ENCODE results near the gene MYOM1.
"Not testable (repeated sequence)": the region's sequence is repeated elsewhere in the genome, so short reads cannot be mapped to it uniquely, and the experiment has no call there.

Gene MYOM1

DNA sequence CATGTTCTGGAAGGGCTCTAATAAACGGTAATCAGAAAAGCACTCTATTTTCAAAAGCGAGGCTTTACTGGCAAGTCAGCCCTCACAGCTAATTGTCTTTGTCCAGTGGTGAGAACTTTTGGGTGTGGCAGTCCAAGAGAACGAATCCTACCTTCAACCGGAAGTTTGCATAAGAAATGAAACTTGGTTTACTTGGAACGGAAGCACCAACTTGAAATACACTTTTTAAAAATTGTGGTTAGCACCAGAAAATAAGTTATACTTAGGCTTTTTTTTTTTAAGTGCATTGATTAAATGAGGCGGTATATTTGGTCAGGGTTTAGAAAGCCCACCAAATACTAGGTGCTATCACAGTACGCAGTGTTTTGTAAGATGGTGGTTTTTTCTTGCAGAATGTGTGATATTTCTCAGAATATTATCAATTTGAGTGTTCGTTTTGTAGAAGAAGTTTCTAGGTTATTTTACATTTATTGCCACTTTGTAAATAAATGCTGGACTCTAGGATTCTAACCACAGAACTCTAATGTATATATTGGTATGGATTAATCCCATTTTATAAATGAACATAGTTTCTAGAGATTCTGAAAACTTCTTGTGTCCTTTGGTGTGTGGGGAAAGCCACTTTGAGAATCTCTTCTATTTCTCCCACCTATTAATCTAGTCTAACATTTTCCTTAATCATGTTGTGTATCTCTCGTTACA is 29.0 kb upstream of the MYOM1 start:
- peak; percentile 31 for DNase-seq

GRCh38 chr18:3248062-3248657 is 28.4 kb upstream of the MYOM1 start:
- DNase-seq: no peak

GRCh38 chr18:3247240-3248061 is 27.7 kb upstream of the MYOM1 start, which contains the start of gene MYL12A:
Gene MYL12A (plus strand): TSS chr18:3247801. CDS start chr18:3253248, 5,447 bp downstream.
- peak; percentile 88 for DNase-seq

GRCh38 chr18:3246635-3247239 is 27.0 kb upstream of the MYOM1 start:
- DNase-seq: peak; percentile 9

GRCh38 chr18:3245853-3246634 is 26.3 kb upstream of the MYOM1 start:
- DNase-seq: peak; percentile 25

- no peak for DNase-seq
Observed at GRCh38 chr18:3245185-3245564, 25.4 kb upstream of the MYOM1 start.

DNA sequence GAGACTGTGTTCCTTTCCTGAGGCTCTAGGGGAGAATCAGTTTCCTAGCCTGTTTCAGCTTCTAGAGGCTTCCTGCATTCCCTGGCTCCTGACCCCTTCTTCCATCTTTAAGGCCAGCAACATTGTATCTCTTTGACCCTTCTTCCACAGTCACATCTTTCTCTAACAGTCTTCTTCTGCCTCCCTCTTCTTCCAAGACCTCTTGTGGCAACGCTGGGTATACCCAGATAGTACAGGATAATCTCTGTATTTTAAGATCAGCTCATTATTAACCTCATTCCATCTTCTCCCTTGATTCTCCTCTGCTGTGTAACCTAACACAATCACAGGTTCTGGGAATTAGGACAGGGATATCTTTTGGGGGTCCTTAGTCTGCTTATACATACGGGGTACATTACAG is 19.0 kb upstream of the MYOM1 start:
- no peak for DNase-seq

DNA sequence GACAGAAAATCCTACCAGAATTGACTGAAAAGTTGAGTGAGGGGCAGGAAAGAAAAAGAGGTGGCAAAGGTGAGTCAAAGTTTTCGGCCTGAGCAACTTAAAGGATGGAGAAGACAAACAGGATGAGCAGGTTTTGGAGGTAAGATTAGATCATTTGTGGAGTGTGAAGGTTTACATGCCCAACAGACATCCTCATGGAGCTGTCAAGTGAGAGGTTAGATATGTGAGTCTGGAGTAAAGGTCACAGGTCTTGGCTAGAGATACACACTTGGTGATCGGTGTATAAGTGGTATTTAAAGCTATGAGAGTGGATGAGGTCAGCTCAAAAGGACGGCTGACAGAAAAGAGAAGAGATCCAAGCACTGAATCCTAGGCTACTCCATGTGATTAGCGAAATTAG is 16.7 kb upstream of the MYOM1 start:
- DNase-seq: no peak

- no peak for DNase-seq
Observed at GRCh38 chr18:3235846-3236245, 16.1 kb upstream of the MYOM1 start.

DNA sequence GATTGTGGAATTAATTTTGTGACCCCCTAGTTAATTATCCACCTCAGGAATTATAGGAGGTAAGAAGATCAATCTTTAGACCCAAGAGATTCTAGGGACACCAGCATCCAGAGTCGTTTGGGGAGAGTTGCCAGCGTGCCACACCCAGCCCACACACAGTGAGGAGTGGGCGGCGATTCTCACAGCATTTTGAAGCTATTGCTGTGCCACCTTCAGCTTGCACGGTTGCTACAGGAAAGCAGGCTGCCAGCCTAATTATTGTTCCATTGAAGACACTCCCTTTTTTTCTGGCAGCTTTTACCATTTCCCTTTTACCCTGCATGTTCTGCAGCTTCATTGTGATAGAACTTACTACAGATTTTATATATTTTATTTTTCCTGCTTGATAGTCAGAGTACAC is 14.7 kb upstream of the MYOM1 start:
- DNase-seq: no peak

DNA sequence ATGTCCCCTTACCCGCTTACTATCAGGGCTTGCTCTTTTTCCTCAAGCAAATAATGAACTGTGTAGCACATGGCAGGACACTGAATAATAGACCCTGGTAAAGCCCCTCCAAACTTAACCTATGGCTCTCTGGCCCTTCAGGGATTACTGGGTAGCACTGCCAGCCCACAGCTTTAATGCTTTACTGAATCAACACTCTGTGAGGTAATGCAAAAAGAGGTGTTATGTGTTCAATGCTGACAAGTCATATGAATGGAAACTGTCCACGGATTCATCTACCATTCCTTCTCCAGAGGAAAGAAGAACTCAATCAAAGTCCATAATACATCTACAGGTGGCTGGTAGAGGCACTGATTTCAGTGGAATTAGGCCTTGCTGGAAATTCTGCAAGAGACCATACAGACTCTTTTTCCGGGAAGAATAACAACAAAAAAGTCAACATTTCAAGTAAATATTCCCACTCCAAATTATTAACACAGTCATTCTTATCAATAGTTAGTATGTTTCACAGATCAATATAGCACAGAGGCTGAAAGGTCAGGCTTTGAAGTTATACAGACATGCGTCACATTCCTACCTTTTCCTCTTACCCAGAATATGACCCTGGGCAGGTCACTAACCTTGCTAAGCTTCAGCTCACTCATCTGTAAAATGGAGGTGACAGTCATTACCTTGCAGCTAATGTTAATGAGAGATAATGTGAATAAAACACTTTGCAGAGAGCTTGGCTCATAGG is 13.8 kb upstream of the MYOM1 start:
- DNase-seq: no peak

DNA sequence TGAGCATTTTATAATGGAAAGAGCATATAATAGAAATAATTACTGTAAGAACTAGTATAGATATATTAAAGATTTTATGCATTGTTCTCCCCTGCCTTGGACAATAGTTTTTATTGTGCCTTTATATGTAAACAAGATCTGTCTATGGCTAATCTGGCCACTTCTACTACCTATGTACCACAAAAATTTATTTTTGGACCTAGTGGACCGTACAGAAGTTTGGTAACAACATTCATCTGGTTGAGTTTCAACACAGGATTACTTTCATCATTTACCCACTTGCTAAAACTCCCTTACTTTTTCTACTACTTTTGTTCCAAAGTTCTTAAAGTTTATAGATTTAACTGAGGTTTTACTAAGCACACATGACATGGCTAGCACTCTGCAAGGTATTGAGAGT is 13.2 kb upstream of the MYOM1 start:
- DNase-seq: no peak

GRCh38 chr18:3230401-3231334 is 10.9 kb upstream of the MYOM1 start:
- DNase-seq: no peak

- DNase-seq: no peak
Observed at GRCh38 chr18:3226048-3226447, 6.3 kb upstream of the MYOM1 start.

- no peak for DNase-seq
Observed at GRCh38 chr18:3225588-3225987, 5.8 kb upstream of the MYOM1 start.

DNA sequence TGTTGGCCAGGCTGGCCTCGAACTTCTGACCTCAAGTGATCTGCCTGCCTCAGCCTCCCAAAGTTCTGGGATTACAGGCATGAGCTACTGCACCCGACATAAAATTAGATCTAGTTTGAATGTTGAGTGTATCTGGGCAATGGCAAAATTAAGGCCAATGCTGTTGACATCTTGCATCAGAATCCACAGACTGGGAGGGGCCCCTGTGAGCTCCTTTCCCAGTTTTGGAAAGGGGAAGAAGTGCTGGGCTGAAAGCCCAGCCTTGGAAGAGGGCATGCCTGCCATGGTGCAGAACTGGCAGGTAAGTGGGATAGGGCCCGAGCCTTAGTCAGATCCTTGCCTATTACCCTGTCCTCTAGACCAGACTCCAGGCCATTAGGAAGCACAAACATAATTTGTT is 4.5 kb upstream of the MYOM1 start:
- DNase-seq: no peak

DNA sequence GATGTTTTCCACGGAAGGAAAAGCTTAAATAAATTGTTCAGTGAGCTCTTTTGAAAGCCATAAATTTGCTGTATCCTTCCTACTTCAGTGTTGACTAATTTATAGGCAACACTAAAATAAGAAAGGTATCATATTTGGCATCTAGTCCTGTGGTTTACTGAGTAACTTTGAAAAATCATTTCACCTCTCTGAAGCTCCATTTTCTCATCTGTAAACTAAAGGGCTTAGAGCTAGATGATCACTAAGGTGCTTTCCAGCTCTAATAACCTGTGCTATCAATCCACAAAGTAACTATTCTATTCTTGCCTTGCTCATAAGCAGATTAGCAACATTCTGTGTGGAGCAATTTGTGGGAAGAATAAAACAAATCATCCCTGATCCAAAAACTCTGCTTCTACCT is 3.6 kb upstream of the MYOM1 start:
- DNase-seq: no peak

DNA sequence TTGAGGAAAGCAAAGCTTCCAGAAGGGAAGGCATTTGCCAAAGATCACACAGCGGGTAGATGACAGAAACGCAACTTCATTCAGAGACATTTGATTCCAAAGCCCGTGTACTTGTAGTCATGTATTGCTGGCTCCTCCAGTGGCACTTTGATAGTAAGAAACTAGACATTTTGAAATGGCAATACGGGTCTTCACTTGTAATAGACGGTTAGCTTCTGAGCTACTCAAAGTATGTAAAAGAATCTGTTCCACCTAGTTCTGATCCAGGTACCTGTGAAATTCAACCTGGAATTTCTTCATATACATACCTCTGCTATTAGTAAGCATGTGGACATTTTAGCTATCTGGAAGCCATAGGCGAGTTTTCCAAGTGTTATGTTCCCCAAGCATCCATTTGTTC is 1.7 kb upstream of the MYOM1 start:
- DNase-seq: no peak

- not testable (repeated sequence) for DNase-seq
Observed at GRCh38 chr18:3220868-3221267, 1.1 kb upstream of the MYOM1 start.

DNA sequence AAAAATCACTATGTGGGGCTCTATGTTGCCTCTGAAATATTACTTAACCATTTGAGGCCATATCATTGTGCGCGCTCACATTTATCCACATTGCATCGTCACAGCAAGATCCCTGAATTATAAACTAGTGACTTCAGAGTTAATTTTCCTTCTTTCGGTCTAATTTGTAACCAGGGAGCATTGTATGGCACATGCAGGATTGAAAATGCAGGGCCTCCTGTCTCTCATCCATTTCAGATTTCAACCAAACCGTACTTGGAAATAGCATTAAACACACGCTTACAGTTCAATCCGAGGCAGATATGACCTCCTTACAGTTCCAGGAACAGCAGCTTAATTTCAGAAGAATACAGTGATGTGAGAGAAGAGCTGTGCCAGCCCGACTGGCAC is 532 bp downstream of the MYOM1 start:
- DNase-seq: no peak

DNA sequence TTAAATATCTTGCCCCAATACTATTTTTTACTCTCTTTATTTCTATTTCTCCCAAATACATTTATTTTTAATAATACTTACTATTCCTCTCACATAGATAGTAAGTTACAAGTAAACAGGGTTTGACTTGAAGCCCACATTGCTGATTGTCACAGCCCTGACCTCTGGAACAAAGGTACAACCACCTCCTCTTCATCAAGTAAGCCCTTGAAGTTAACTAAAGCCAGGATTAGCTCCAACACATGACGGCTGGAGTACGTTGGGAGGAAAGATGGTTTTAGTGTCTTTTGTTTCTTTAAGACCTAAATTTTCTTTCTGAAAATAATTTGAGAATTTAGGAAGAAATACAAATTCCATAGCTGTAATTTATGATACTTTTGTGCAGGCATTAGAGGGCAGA is 949 bp downstream of the MYOM1 start:
- DNase-seq: no peak

Measured in SIG-M5 (cell line).